T-helper 1 cell treated with Interleukin-12 subunit alpha and Interleukin-12 subunit beta and Interleukin-4 antibody, amounts not matched to agents 30 μg/mL and 1 μg/mL, for 36 hours (primary cell): ENCODE measurements around the gene METAP1.
"Not testable (repeated sequence)": the region's sequence is repeated elsewhere in the genome, so short reads cannot be mapped to it uniquely, and the experiment has no call there.

Source experiments
- H3K27ac Mint-ChIP-seq: one replicate; pipeline ENCODE4 v1.8.0; 2021; ENCODE audit warnings: mild to moderate bottlenecking, mixed read lengths
- H3K27me3 Mint-ChIP-seq: one replicate; pipeline ENCODE4 v1.8.0; 2021; ENCODE audit warnings: low read depth, mixed read lengths
- H3K36me3 Mint-ChIP-seq: one replicate; pipeline ENCODE4 v1.8.0; 2021; ENCODE audit warnings: low read depth, mixed read lengths
- H3K4me1 Mint-ChIP-seq: one replicate; pipeline ENCODE4 v1.8.0; 2021; ENCODE audit warnings: low read depth, mixed read lengths
- H3K4me3 Mint-ChIP-seq: one replicate; pipeline ENCODE4 v1.8.0; 2021; ENCODE audit warnings: mild to moderate bottlenecking, moderate library complexity, mixed read lengths
- H3K9me3 Mint-ChIP-seq: one replicate; pipeline ENCODE4 v1.8.0; 2021; ENCODE audit warnings: mixed read lengths

Gene METAP1

GRCh38 chr4:99022566-99022965 lies 27.0 kb downstream of the METAP1 start:
- Mint-ChIP-seq H3K27me3 (no peaks in the 10 kb centered on the region), H3K27ac (no peak overlapping the region), H3K4me1 (peaks cover 14% of the 10 kb centered on the region), H3K9me3 (peaks cover 20% of the 10 kb centered on the region), H3K36me3 (peaks cover 22% of the 10 kb centered on the region), H3K4me3 (no peak overlapping the region)

GRCh38 chr4:99023800-99024251 lies 28.3 kb downstream of the METAP1 start:
- H3K4me1 Mint-ChIP-seq, result peaks cover 14% of the 10 kb centered on the region
- not testable (repeated sequence) for H3K4me3 Mint-ChIP-seq, H3K27ac Mint-ChIP-seq, H3K27me3 Mint-ChIP-seq
- peaks cover 20% of the 10 kb centered on the region for H3K9me3 Mint-ChIP-seq
- peaks cover 20% of the 10 kb centered on the region for H3K36me3 Mint-ChIP-seq

- Mint-ChIP-seq H3K27ac (peak overlapping the region; percentile 38), H3K4me1 (peaks cover 21% of the 10 kb centered on the region), H3K4me3 (no peak overlapping the region), H3K27me3 (no peaks in the 10 kb centered on the region), H3K36me3 (peaks cover 13% of the 10 kb centered on the region), H3K9me3 (peaks cover 16% of the 10 kb centered on the region)
These were observed 29.2 kb downstream of the METAP1 start for GRCh38 chr4:99024481-99025275.

- H3K27me3 Mint-ChIP-seq, result no peaks in the 10 kb centered on the region
- H3K36me3 Mint-ChIP-seq, result peaks cover 14% of the 10 kb centered on the region
- H3K4me1 Mint-ChIP-seq, result peaks cover 24% of the 10 kb centered on the region
- no peak overlapping the region for H3K4me3 Mint-ChIP-seq
- H3K27ac Mint-ChIP-seq, result no peak overlapping the region
- H3K9me3 Mint-ChIP-seq, result peaks cover 11% of the 10 kb centered on the region
These were observed 30.0 kb downstream of the METAP1 start for GRCh38 chr4:99025506-99025905.

- Mint-ChIP-seq H3K4me1 (peaks cover 28% of the 10 kb centered on the region), H3K9me3 (no peaks in the 10 kb centered on the region), H3K27me3 (no peaks in the 10 kb centered on the region), H3K36me3 (peaks cover 6% of the 10 kb centered on the region), H3K27ac (no peak overlapping the region), H3K4me3 (no peak overlapping the region)
These were observed 31.8 kb downstream of the METAP1 start for GRCh38 chr4:99027304-99027703.

- no peaks in the 10 kb centered on the region for H3K9me3 Mint-ChIP-seq
- no peaks in the 10 kb centered on the region for H3K27me3 Mint-ChIP-seq
- no peak overlapping the region for H3K4me3 Mint-ChIP-seq
- H3K4me1 Mint-ChIP-seq, result peaks cover 26% of the 10 kb centered on the region
- H3K36me3 Mint-ChIP-seq, result peaks cover 8% of the 10 kb centered on the region
- no peak overlapping the region for H3K27ac Mint-ChIP-seq
These were observed 32.7 kb downstream of the METAP1 start for GRCh38 chr4:99028187-99028586.

- Mint-ChIP-seq H3K36me3 (peaks cover 15% of the 10 kb centered on the region), H3K9me3 (no peaks in the 10 kb centered on the region), H3K4me3 (no peak overlapping the region), H3K27ac (peak overlapping the region; percentile 10), H3K27me3 (no peaks in the 10 kb centered on the region), H3K4me1 (peaks cover 20% of the 10 kb centered on the region)
These were observed 33.7 kb downstream of the METAP1 start for GRCh38 chr4:99029018-99029735.

GRCh38 chr4:99029852-99030251 lies 34.3 kb downstream of the METAP1 start:
- Mint-ChIP-seq H3K9me3 (no peaks in the 10 kb centered on the region), H3K4me1 (peaks cover 14% of the 10 kb centered on the region), H3K36me3 (peaks cover 20% of the 10 kb centered on the region), H3K27ac (peak overlapping the region; percentile 10), H3K4me3 (no peak overlapping the region), H3K27me3 (no peaks in the 10 kb centered on the region)

GRCh38 chr4:99033956-99034355 lies 38.4 kb downstream of the METAP1 start:
- H3K4me1 Mint-ChIP-seq, result peaks cover 14% of the 10 kb centered on the region
- no peak overlapping the region for H3K4me3 Mint-ChIP-seq
- peaks cover 16% of the 10 kb centered on the region for H3K9me3 Mint-ChIP-seq
- no peaks in the 10 kb centered on the region for H3K27me3 Mint-ChIP-seq
- no peak overlapping the region for H3K27ac Mint-ChIP-seq
- peaks cover 45% of the 10 kb centered on the region for H3K36me3 Mint-ChIP-seq

GRCh38 chr4:99038213-99038612 lies 42.7 kb downstream of the METAP1 start:
- Mint-ChIP-seq H3K9me3 (peaks cover 24% of the 10 kb centered on the region), H3K27ac (no peak overlapping the region), H3K36me3 (peaks cover 54% of the 10 kb centered on the region), H3K4me3 (no peak overlapping the region), H3K4me1 (peaks cover 4% of the 10 kb centered on the region), H3K27me3 (no peaks in the 10 kb centered on the region)

GRCh38 chr4:99043346-99043745 lies 47.8 kb downstream of the METAP1 start:
- Mint-ChIP-seq H3K27ac (peak overlapping the region; percentile 89), H3K4me3 (peak overlapping the region; percentile 66), H3K36me3 (peaks cover 52% of the 10 kb centered on the region), H3K27me3 (no peaks in the 10 kb centered on the region), H3K4me1 (peaks cover 14% of the 10 kb centered on the region), H3K9me3 (peaks cover 16% of the 10 kb centered on the region)

- H3K4me3 Mint-ChIP-seq, result no peak overlapping the region
- no peak overlapping the region for H3K27ac Mint-ChIP-seq
- H3K36me3 Mint-ChIP-seq, result peaks cover 51% of the 10 kb centered on the region
- no peaks in the 10 kb centered on the region for H3K27me3 Mint-ChIP-seq
- H3K9me3 Mint-ChIP-seq, result peaks cover 3% of the 10 kb centered on the region
- peaks cover 25% of the 10 kb centered on the region for H3K4me1 Mint-ChIP-seq
These were observed 52.2 kb downstream of the METAP1 start for GRCh38 chr4:99047710-99048109.

GRCh38 chr4:99052902-99053301 lies 57.4 kb downstream of the METAP1 start:
- Mint-ChIP-seq H3K4me3 (peak overlapping the region; percentile 5), H3K4me1 (peaks cover 33% of the 10 kb centered on the region), H3K27ac (peak overlapping the region; percentile 65), H3K27me3 (no peaks in the 10 kb centered on the region), H3K36me3 (peaks cover 36% of the 10 kb centered on the region), H3K9me3 (no peaks in the 10 kb centered on the region)

- Mint-ChIP-seq H3K4me1 (peaks cover 33% of the 10 kb centered on the region), H3K9me3 (no peaks in the 10 kb centered on the region), H3K27me3 (no peaks in the 10 kb centered on the region), H3K36me3 (peaks cover 33% of the 10 kb centered on the region), H3K4me3 (no peak overlapping the region), H3K27ac (peak overlapping the region; percentile 32)
These were observed 59.0 kb downstream of the METAP1 start for GRCh38 chr4:99054428-99054994.

- peaks cover 36% of the 10 kb centered on the region for H3K36me3 Mint-ChIP-seq
- H3K9me3 Mint-ChIP-seq, result no peaks in the 10 kb centered on the region
- peaks cover 19% of the 10 kb centered on the region for H3K4me1 Mint-ChIP-seq
- no peak overlapping the region for H3K27ac Mint-ChIP-seq
- H3K27me3 Mint-ChIP-seq, result no peaks in the 10 kb centered on the region
- no peak overlapping the region for H3K4me3 Mint-ChIP-seq
These were observed 62.7 kb downstream of the METAP1 start for GRCh38 chr4:99058228-99058627.
